Femur (tissue), 1 donor: ENCODE results near the gene CYLD.

Source experiments
- DNase-seq: peaks from one replicate; pipeline ENCODE4 v3.0.0-alpha.2; 2017

The CYLD gene

DNA sequence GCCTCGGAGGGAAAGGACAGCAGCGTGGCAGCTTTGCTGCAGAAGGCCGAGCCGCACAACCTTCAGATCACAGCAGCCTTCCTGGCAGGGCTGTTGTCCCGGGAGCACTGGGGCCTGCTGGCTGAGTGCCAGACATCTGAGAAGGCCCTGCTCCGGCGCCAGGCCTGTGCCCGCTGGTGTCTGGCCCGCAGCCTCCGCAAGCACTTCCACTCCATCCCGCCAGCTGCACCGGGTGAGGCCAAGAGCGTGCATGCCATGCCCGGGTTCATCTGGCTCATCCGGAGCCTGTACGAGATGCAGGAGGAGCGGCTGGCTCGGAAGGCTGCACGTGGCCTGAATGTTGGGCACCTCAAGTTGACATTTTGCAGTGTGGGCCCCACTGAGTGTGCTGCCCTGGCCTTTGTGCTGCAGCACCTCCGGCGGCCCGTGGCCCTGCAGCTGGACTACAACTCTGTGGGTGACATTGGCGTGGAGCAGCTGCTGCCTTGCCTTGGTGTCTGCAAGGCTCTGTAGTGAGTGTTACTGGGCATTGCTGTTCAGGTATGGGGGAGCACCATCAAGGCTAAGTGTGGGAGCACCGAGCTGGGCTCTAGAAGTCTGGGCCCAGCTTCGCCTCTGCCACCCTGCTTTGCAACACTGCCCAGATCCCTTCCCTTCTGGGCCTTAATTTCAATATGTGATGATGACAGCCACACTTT, 29.9 kb upstream of the CYLD start:
- DNase-seq: peak; percentile 77

DNA sequence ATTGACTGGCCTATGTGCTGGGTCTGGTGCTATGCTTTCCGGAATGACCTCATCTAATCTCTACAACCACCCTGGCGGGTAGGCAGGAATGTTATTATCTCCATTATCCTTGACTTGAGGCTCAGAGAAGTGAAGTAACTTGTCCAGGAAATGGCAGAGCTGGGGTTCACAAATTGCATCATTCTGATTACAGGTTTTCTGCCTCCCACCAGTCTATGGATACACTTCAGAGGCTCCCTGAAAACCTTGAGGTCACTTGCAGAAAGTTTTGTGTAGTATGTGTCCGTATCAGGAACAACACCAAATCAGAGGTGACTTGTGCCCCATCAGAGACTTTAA, 29.4 kb upstream of the CYLD start:
- no peak for DNase-seq

DNA sequence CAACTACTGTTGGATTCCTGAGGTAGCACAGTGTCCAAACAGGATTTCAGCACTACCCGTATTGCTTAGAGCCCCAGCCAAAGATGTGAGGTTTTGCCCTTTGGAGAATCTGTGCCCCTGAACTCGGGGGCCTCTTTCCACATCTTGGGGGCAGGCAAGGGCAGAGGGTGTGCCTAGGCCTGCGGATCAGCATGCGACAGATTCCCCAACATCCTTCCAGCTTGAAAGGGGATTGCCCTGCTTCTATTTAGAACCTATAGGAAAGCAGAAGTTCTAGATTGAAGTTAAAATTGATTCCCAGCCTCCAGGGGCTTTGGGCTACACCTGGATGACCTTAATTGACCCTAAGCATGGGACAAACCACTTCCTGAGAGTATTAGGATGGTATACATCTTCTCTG, 28.9 kb upstream of the CYLD start:
- no peak for DNase-seq

DNA sequence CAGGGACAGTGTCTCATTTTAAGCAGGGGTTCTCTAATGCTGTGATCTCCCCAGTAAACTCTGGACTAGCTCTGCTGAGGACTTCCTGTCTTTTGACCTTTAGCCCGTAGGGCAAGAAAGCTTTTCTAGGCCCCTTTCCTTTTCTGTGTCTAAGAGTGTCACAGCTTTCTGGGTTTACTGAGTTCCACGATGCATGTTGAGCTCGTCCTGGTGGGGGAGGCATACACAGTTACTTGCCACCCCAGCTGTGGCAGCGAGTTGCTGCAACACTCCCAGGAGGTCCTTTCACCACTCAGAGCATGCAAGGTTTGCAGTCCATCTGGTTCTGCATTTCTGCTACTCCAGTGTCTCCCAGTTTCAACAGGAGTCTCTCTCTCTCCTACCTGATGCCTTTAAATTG, 24.8 kb upstream of the CYLD start:
- DNase-seq: no peak

DNA sequence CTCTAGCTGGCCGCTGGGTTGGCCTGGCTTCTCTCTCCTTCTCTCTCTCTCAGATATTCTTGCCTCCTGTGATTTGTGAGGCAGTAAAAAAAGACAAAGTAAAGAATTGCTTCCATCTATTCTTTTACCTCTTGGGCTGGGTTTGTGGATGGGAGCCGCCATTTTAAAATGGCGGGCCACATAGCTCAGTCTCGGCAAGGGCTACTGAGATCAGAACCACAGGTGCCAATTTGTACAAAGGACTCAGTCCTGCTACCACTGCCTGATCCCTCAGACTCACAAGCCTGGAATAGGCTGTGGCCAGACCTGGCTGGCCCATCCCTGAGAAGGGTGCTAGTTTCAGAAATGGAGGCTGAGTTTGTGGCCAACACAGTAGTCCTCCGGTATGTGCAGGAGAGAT, 24.4 kb upstream of the CYLD start:
- DNase-seq: no peak

DNA sequence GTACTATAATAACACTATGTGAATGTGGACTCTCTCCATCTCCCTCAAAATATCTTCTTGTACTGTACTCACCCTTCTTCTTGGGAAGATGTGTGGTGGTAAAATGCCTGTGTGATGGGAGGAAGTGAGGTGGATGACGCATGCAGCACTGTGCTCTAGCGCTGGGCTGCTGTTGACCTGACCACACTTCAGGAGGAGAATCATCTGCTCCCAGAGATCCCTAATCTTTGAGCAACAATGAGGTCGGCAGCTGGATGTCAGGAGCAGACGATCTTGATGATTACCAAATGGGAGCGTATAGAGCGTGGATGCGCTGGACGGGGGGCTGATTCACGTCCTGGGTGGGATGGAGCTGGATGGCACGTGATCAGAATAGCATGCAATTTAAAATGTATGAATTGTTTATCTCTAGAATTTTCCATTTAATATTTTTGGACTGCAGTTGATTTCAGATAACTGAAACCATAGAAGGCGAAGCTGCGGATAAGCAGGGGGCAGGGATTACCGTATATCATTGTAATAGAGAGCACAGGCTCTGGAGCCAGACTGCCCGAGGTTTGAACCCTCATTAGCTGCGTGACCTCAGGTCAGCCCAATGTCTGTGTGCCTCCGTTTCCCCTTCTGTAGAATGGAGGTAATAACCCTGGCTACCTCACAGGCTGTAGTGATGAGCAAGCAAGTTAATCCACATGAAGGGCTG, 23.7 kb upstream of the CYLD start:
- DNase-seq: no peak

DNA sequence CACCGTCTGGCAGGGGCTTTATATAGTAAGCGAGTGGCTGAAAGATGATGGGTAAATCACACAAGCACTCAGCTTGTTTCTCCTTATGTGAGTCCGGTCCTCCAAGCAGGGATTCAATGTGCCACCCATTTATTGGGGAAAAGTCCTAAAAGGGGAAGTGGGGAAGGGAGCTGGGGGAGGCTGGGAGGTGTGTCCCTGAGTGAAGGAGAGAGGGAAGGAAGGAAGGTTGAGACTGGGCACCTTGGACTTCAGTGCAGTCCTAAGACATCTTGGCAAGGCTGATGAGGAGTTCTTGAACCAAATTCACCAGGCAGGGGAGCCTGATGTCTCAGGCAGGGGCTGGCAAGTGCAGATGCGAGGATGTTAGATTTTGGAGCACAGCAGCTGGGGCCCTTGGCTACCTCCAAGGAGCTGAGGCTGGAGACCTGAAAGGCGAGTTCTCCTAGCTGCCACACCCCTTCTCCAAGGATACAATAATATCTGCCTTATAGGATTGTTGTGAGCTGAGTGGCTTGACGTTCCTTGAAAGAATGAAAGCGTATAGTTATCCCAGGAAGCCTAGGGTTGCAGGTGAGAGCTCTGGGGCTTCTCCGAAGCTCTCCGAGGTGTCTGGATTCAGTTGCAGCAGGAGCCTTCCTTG, 23.0 kb upstream of the CYLD start:
- DNase-seq: no peak

DNA sequence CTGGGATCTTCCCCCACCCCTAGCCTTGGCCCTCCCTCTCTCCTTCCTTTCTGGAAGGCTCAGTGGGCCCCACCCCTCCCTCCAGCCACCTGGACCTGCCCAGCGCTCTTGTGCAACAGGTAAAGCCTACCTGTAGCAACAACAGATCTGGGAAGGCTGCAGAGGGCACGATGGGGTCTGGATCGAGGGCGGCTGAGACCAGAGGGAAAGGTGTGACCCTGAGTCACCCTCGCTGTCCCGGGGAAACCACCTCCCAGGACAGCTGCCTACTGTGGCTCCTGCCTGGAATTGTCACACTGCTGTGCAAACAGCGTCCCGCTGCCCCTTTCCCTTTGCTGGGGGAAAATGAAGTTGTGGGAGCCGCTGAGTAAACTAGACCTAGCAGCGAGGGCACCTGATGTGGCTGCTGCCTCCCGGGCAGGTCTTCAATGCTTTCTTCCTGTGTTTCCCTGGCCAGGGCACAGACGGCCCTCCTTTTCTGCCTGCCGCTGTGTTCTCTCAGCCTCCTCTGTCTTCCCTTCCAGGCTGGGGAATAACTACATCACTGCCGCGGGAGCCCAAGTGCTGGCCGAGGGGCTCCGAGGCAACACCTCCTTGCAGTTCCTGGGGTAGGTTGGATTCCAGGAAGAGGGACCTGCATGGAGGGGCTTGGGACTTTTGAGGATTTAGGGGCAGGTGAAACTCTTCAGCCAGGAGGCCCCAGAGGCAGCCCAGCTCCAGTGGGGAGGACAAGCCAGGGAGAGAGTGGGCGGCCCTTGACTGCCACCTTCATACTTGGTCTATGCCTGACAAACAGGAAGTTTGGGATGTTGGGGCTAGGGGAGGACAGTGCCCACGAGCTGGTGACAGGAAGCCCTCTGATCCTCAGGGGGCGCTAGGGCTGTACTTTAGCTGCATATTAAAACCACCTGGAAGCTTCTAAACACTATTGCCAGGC, 22.2 kb upstream of the CYLD start:
- no peak for DNase-seq

DNA sequence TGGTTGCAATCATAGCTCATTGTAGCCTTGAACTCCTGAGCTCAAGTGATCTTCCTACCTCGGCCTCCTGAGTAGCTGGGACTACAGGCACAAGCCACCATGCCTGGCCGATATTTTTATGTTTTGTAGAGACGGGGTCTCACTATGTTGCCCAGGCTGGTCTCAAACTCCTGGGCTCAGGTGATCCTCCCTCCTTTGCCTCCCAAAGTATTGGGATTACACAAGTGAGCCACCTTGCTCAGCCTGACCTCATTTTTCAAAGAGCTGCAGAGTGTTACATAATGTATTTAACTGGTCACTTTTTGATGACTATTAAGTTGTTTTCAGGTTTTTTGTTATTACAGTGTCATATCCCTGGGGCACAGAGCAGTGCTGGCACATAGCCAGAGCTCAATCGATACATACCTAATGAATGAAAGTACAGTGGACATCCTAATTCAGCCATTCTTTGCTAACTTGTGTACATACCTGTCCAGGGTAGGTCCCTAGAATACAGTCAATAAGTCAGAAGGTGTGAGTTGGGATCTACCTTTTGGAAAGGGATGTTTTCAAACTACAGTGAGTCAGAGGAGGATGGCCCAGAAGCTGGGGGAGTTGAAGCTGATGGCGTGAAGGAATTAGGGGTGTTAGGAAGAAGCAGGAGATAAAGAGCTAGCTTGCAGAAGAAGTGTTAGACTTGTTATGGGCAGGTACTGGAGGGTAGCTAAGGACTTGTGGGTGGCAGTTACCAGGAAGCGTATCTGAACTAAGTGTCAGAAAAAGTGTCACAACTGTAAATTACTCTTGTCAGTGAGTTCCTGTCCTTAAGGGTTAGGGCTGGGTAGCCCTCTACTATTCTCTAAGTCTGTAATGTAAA, 20.1 kb upstream of the CYLD start:
- no peak for DNase-seq

DNA sequence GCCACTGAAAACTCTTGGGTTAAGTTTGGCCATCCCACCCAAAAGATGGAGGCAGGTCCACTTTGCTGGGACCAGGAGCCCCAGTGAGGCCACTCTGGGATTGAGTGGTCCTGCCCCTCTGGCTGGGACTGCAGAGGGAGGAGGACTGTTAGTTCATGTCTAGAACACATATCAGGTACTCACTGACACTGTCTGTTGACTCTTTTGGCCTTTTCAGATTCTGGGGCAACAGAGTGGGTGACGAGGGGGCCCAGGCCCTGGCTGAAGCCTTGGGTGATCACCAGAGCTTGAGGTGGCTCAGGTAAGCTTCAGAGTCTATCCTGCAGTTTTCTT, 19.5 kb upstream of the CYLD start:
- DNase-seq: no peak

DNA sequence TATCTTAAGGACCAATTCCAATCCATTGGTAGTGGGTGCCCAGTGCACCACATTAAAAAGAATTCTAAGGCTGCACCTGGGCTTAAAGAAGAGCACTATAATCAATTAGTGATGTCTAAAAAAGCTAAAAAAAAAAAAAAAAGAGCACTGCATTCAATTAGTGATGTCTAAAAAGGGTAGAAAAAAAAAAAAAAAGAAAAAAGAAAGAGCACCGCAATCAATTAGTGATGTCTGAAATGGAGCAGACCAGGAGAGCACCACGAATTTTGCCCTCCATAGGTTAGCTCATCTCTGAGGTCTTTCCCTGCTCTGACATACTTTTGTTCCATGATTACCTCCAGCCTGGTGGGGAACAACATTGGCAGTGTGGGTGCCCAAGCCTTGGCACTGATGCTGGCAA, 18.9 kb upstream of the CYLD start:
- no peak for DNase-seq

DNA sequence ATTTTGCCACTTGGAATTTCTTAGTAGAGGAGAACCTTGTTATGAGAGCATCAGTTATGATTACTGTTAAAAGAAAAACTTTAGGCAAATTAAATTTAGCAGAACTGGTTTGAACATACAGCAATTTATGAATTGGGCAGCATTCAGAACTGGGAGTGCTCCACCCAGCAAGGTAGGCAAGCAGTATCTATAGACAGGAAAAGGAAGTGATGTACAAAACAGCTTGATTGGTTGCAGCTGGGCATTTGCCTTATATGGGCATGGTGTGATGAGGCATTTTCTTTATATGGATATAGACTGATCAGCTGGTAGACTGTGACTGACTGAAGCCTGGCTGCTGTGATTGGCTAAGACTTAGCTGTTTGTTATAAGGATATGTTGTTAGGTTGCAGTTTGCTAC, 17.6 kb upstream of the CYLD start:
- no peak for DNase-seq

DNA sequence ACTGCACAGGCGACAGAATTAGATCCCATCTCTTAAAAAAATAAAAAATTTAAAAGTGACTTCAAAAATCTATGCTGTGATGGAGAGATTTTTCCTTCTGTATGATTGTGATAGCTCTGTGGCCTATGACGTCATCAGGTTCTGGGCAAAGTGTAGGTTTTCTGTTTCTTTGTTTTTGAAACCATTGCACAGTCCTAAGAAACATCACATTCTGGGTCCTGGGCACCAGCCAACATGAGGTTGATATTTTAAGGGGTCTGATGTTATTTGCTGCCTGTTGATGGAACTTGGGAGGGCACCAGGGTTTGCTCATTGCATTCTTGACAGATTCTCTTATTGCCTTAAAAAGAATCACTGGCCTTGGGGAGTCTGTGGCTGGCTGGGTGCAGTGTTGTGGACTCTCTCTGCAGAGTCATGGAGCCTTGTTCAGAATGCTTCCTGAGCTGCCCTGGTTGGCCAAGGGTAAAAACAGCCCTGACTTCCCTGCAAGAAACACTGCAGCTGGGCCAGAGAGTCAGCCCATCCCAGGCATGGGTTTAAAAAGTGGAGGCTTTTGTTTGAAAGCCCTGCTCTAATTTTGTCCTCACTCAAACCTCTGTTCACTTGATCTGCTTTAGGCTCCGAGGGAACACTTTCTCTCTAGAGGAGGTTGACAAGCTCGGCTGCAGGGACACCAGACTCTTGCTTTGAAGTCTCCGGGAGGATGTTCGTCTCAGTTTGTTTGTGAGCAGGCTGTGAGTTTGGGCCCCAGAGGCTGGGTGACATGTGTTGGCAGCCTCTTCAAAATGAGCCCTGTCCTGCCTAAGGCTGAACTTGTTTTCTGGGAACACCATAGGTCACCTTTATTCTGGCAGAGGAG, 10.5 kb upstream of the CYLD start:
- no peak for DNase-seq

DNA sequence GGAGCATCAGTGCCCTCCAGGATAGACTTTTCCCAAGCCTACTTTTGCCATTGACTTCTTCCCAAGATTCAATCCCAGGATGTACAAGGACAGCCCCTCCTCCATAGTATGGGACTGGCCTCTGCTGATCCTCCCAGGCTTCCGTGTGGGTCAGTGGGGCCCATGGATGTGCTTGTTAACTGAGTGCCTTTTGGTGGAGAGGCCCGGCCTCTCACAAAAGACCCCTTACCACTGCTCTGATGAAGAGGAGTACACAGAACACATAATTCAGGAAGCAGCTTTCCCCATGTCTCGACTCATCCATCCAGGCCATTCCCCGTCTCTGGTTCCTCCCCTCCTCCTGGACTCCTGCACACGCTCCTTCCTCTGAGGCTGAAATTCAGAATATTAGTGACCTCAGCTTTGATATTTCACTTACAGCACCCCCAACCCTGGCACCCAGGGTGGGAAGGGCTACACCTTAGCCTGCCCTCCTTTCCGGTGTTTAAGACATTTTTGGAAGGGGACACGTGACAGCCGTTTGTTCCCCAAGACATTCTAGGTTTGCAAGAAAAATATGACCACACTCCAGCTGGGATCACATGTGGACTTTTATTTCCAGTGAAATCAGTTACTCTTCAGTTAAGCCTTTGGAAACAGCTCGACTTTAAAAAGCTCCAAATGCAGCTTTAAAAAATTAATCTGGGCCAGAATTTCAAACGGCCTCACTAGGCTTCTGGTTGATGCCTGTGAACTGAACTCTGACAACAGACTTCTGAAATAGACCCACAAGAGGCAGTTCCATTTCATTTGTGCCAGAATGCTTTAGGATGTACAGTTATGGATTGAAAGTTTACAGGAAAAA, 9.7 kb upstream of the CYLD start:
- no peak for DNase-seq

DNA sequence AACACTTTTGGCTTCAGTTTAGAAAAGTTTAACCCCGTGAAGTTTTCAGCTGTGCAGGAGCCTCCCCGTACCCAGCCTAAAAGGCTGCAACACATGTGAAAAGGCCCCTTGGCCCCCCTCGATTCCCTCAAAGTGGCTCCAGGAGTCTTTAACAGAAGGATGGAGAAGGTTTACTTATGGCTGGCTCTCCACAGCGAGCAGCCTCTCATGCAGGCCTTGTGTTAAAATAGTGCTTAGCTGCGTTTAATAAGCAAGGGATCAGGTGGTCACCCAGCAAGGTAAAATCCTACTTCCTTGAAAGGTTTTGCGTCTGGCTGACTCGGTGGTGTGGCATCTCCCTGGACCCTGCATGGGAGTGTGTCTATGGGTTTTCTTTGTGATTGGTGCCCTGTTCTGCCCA, 8.4 kb upstream of the CYLD start:
- no peak for DNase-seq

DNA sequence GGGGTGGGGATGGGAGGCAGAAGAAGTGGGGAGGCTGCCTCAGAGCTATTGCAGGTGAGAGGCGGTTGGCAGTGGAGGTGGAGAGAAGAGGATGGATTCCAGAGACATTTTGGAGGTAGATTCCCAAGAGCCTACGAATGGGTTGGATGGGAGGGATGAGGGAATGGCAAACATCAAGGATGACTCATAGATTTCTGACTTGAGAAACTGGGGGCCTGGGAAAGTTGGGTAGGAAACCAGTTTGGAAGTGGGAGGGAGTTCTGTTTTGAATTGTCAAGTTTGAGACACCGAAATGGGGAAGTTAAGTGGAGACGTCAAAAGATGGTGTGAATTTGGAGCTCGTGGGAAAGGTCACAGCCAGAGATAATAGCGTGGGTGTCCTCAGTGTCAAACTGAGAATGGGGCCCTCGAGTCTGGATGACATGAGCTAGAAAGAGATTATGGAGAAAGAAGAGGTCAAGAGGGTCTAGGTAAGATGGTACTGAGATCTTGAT, 6.2 kb upstream of the CYLD start:
- no peak for DNase-seq

DNA sequence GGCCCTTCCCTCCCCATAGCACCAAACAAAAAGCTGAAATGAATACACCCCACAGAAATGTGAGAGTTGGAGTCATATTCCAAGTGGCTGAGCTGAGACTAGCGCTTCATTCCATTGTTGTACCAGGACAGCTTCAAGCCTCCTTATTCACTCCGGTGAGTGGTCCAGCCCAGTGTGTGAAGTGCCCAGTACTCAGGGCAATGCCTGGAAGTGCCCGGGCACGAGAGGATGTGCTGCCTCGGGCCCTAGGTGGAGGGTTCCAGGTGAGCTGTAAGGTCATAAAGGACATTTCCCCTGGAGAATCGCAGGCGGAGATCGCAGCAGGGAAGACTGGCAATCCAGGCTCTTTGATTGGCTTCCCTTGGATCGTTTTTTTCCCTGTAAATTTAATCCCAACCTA, 5.4 kb upstream of the CYLD start:
- DNase-seq: no peak

DNA sequence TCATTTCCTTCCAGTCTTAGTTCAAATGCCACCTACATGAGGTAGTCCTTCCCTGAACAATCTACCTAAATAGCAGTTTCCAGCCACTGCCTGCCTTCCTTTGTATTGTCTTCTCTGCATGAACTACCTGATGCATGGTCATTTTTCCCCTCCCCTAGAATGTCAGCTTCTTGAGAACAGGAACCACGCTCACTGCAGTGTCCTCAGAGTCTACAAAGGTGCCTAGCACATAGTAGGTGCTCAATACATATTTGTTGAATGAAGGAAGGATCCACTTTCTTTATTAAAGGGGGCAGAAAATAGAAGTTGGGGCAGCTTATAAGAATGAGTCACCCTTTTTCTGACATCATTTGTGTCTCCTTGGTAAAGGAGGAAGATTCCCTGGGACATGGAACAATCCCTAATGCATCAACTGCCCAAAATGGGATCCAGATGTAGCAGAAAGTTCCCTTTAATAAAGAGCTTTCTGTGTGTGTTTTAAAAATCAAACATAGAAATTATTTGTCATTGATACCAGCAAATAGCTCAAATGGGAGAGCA, 4.4 kb upstream of the CYLD start:
- DNase-seq: no peak

DNA sequence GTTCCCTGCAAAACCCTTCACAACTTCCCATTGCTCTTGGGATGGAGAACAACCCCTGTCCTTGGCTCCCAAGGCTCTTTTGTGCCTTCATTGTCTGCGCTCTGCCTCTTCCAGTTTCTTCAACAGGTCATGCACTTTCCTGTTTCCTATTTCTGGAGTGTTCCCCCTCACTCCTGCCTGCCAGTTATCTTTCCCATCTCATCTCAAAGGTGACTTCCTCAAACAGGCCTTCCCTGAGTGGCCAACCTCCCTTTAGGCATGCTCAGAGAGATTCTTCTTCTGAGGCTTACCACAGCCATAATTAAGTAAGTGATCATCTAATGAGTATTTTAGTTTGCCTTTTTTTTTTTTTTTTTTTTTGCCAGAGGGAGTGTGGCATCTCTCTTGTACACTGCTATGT, 2.9 kb upstream of the CYLD start:
- DNase-seq: no peak

DNA sequence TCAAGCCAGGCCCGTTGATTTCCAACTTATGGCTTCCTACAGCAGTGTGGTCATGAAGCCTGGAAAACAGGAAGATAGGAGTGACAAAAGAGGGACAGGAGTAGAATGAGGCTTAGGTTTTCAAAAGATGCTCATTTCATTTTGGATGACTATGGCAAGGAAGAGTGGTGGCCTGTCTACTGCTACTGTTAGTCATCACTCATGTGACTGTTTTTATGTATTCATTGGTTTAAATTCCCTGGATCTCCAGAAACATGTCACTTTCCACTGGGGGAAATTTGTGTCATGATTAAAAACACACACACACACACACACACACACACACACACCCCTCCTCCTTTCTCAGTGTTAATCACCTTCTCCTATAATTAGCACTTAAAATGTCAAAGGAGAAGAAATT, 1.1 kb upstream of the CYLD start:
- DNase-seq: no peak
